ENCODE data around the gene CMIP. TPM values are rescaled to one million over a fixed set of nuclear protein-coding genes. Genes with fewer than 3 reads are reported as not detected.

Gene CMIP
- total RNA-seq, 4 donors from 2014 or later, result 63.9 to 89.9 (median 70.0) TPM

GRCh38 chr16:81571592-81572385 is 127.2 kb downstream of the CMIP start:
- Histone ChIP-seq H3K9me3 (no peaks in the 10 kb centered on the region), H3K4me1 (peaks cover 39% of the 10 kb centered on the region), H3K27ac (no peak overlapping the region), H3K27me3 (no peaks in the 10 kb centered on the region), H3K36me3 (no peaks in the 10 kb centered on the region), H3K4me3 (no peak overlapping the region)
- WGBS, result 81% methylated on average over 24 of the region's 24 CpGs
- DNase-seq (ENCODE audit: low spot score in 2 of 2), result no peak
- TF ChIP-seq EP300 (IDR thresholded peaks at IDR 0.05), result no peak
- TF ChIP-seq CTCF (IDR thresholded peaks at IDR 0.05), result no peak
- no peak for TF ChIP-seq POLR2AphosphoS5 (IDR thresholded peaks at IDR 0.05)
- TF ChIP-seq POLR2A (IDR thresholded peaks at IDR 0.05), result no peak

GRCh38 chr16:81572386-81573144 is 128.0 kb downstream of the CMIP start:
- Histone ChIP-seq H3K36me3 (no peaks in the 10 kb centered on the region), H3K4me1 (peaks cover 39% of the 10 kb centered on the region), H3K4me3 (no peak overlapping the region), H3K27ac (no peak overlapping the region), H3K9me3 (no peaks in the 10 kb centered on the region), H3K27me3 (no peaks in the 10 kb centered on the region)
- DNase-seq (ENCODE audit: low spot score in 2 of 2), result no peak
- TF ChIP-seq POLR2A (IDR thresholded peaks at IDR 0.05) (no peak), POLR2AphosphoS5 (IDR thresholded peaks at IDR 0.05) (no peak), EP300 (IDR thresholded peaks at IDR 0.05) (no peak), CTCF (IDR thresholded peaks at IDR 0.05) (no peak)
- WGBS, result 95% methylated on average over 20 of the region's 20 CpGs

GRCh38 chr16:81573533-81574020 is 129.0 kb downstream of the CMIP start:
- H3K27ac ChIP-seq, result no peak overlapping the region
- WGBS, result 79% methylated on average over 7 of the region's 7 CpGs
- no peak for TF ChIP-seq EP300 (IDR thresholded peaks at IDR 0.05)
- no peak for TF ChIP-seq POLR2A (IDR thresholded peaks at IDR 0.05)
- TF ChIP-seq POLR2AphosphoS5 (IDR thresholded peaks at IDR 0.05), result no peak
- TF ChIP-seq CTCF (IDR thresholded peaks at IDR 0.05), result no peak

GRCh38 chr16:81574168-81574567 is 129.6 kb downstream of the CMIP start:
- Histone ChIP-seq H3K36me3 (no peaks in the 10 kb centered on the region), H3K9me3 (no peaks in the 10 kb centered on the region), H3K27me3 (no peaks in the 10 kb centered on the region), H3K4me3 (no peak overlapping the region), H3K4me1 (peaks cover 27% of the 10 kb centered on the region), H3K27ac (no peak overlapping the region)
- no peak for DNase-seq (ENCODE audit: low spot score in 2 of 2)
- TF ChIP-seq EP300 (IDR thresholded peaks at IDR 0.05), result no peak
- TF ChIP-seq POLR2A (IDR thresholded peaks at IDR 0.05), result no peak
- TF ChIP-seq CTCF (IDR thresholded peaks at IDR 0.05), result no peak
- TF ChIP-seq POLR2AphosphoS5 (IDR thresholded peaks at IDR 0.05), result no peak
- 43% methylated on average over 7 of the region's 7 CpGs for WGBS

More at GRCh38 chr16:81573533-81574020, 129.0 kb downstream of the CMIP start:
- no peaks in the 10 kb centered on the region for H3K27me3 ChIP-seq
- H3K9me3 ChIP-seq, result no peaks in the 10 kb centered on the region
- no peak for DNase-seq (ENCODE audit: low spot score in 2 of 2)
- H3K36me3 ChIP-seq, result no peaks in the 10 kb centered on the region
- H3K4me3 ChIP-seq, result no peak overlapping the region
- H3K4me1 ChIP-seq, result peaks cover 33% of the 10 kb centered on the region

- H3K27me3 ChIP-seq, result no peaks in the 10 kb centered on the region
- H3K4me3 ChIP-seq, result no peak overlapping the region
- H3K9me3 ChIP-seq, result no peaks in the 10 kb centered on the region
- DNase-seq (ENCODE audit: low spot score in 2 of 2), result no peak
- TF ChIP-seq CTCF (IDR thresholded peaks at IDR 0.05) (no peak), EP300 (IDR thresholded peaks at IDR 0.05) (no peak), POLR2AphosphoS5 (IDR thresholded peaks at IDR 0.05) (no peak), POLR2A (IDR thresholded peaks at IDR 0.05) (no peak)
- H3K4me1 ChIP-seq, result peaks cover 19% of the 10 kb centered on the region
- 98% methylated on average over 5 of the region's 6 CpGs for WGBS
- H3K36me3 ChIP-seq, result no peaks in the 10 kb centered on the region
- no peak overlapping the region for H3K27ac ChIP-seq
Observed at GRCh38 chr16:81575307-81575706, 130.7 kb downstream of the CMIP start.
